ENCODE results near the gene PPP1R17. TPM values are rescaled to one million over a fixed set of nuclear protein-coding genes. Genes with fewer than 3 reads are reported as not detected.

PPP1R17 gene
- total and polyA plus RNA-seq, 2 of the 13 experiments (the other 11 are each of a cell fraction or from before 2014, with no cell fraction given) = not detected

DNA sequence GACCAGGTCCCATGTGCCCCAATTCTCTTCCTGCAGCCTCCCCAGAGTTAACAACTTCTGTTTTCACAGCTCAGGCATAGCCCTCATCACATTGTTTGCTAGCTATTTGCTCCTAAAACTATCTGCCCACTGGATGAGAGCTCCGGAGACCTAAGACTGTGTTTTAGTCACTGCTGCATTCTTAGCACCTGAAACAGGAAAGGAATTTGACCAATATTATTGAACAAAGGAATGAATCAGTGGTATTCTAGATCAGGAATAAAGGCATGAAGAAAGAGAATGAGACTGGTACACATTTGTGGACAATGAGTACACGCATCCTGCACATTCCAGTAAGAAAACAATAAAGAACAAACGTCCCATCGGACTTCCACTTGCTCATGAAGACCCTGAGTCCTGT lies 54.8 kb downstream of the PPP1R17 start (continued):
- no peak for TF ChIP-seq HNRNPLL (IDR thresholded peaks at IDR 0.05; ENCODE audit: low read depth, low read length, poor library complexity, severe bottlenecking)
- no peak for TF ChIP-seq NR3C1 (CRISPR knock-in tag; IDR thresholded peaks at IDR 0.05)
- no peak for TF ChIP-seq ZKSCAN5 (CRISPR knock-in tag; IDR thresholded peaks at IDR 0.05)
- TF ChIP-seq EZH2 (conservative IDR thresholded peaks at IDR 0.05; ENCODE audit: low read depth, low read length) = no peak
- no peak for TF ChIP-seq KDM5A (IDR thresholded peaks at IDR 0.05; ENCODE audit: borderline replicate concordance, low read length)

DNA sequence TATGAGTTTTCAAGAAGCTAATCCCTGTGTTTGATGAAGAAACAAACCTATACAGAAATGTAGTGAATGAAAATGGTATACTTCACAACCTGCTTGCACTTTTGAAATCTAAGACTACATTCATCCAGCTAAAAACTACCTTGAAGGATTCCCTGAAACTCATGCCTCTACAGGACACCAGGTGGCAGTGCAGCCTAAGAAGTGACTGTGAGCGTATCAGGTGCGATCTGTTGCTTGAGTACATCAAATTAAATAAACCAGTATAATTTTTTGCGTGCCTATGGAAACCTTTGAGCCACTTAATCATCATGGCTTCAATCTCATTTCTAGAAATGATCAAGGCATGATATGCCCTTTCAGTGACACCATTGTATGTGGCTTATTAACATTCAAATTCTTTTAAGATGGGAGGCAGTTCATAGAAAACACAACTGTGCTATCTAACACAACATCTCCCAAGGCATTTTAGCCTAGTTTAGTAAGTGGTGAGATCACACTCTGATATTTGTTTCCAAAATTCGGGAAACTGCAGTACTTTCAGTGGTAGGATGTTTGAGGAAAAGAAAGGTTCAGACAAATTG lies 57.4 kb downstream of the PPP1R17 start:
- Histone ChIP-seq H3K27me3 (ENCODE audit: control insufficient read depth in 1 of 2, insufficient read depth in 2 of 2, low read length in 2 of 2) (no peaks in the 10 kb centered on the region), H3K79me2 (ENCODE audit: insufficient read depth, low read length) (no peaks in the 10 kb centered on the region), H3K27ac (ENCODE audit: extremely low read length, insufficient read depth, low read length) (no peak overlapping the region), H3K9me3 (ENCODE audit: low read length) (no peaks in the 10 kb centered on the region), H3K4me2 (ENCODE audit: low read depth, low read length) (no peak overlapping the region), H2AFZ (ENCODE audit: low read length) (no peak overlapping the region), H3K36me3 (replicated peaks in 1 of 2; ENCODE audit: control insufficient read depth in 1 of 2, insufficient read depth in 2 of 2, low read length in 2 of 2) (no peaks in the 10 kb centered on the region), H3K4me1 (ENCODE audit: insufficient read depth, low read length) (no peaks in the 10 kb centered on the region), H3K4me3 (replicated peaks in 1 of 3; ENCODE audit: insufficient read depth in 1 of 3, low read depth in 2 of 3, low read length in 3 of 3) (no peak overlapping the region), H3K9ac (ENCODE audit: insufficient read depth, low read depth, low read length) (no peak overlapping the region), H4K20me1 (ENCODE audit: insufficient read depth, low read length) (no peaks in the 10 kb centered on the region)
- WGBS (ENCODE audit: low lambda C conversion rate) = 0% methylated on average over 4 of the region's 4 CpGs
- ChIA-PET POLR2A (no interaction called here), CTCF (ENCODE audit: low intra/inter-chr PET ratio, low total read pairs) (interaction anchor here (0.9 to 1.8 kb wide), 4 partner anchors 318 to 735 kb away, joined by 4 to 18 read pairs (median 6); no protein-coding TSS in a partner anchor)
- DNase-seq (ENCODE audit: low spot score) (peak; percentile 49), FAIRE-seq (peak; percentile 75), ATAC-seq (peak; percentile 75)
- intact Hi-C loops (cut with micrococcal nuclease; ENCODE audit: unreplicated experiment) (loop anchor here (1.0 to 2.0 kb wide), 5 partner anchors 318 to 735 kb away; no protein-coding TSS in a partner anchor), in situ Hi-C loops (cut with HindIII; ENCODE audit: extremely low pct_ligation_motif_present, low pct_unique_long_range_greater_than_20kb) (loop anchor here (5.0 to 25.0 kb wide), 3 partner anchors 463 to 757 kb away; no protein-coding TSS in a partner anchor)
- no TSS peak for BruUV-seq (replicated peaks)
- TF ChIP-seq, protein P1, sequence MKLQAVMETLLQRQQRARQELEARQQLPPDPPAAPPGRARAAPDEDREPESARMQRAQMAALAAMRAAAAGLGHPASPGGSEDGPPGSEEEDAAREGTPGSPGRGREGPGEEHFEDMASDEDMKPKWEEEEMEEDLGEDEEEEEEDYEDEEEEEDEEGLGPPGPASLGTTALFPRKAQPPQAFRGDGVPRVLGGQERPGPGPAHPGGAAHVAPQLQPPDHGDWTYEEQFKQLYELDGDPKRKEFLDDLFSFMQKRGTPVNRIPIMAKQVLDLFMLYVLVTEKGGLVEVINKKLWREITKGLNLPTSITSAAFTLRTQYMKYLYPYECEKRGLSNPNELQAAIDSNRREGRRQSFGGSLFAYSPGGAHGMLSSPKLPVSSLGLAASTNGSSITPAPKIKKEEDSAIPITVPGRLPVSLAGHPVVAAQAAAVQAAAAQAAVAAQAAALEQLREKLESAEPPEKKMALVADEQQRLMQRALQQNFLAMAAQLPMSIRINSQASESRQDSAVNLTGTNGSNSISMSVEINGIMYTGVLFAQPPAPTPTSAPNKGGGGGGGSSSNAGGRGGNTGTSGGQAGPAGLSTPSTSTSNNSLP (IDR thresholded peaks at IDR 0.05; ENCODE audit: low read depth, low read length) = 0 out of 2 replicates have a peak, but pooled peaks have one; percentile 46
- TF ChIP-seq ELF3 (CRISPR knock-in tag; IDR thresholded peaks at IDR 0.05) = no peak
- TF ChIP-seq ZNF333 (CRISPR knock-in tag; IDR thresholded peaks at IDR 0.05; ENCODE audit: borderline replicate concordance) = no peak
- TF ChIP-seq, protein P2, sequence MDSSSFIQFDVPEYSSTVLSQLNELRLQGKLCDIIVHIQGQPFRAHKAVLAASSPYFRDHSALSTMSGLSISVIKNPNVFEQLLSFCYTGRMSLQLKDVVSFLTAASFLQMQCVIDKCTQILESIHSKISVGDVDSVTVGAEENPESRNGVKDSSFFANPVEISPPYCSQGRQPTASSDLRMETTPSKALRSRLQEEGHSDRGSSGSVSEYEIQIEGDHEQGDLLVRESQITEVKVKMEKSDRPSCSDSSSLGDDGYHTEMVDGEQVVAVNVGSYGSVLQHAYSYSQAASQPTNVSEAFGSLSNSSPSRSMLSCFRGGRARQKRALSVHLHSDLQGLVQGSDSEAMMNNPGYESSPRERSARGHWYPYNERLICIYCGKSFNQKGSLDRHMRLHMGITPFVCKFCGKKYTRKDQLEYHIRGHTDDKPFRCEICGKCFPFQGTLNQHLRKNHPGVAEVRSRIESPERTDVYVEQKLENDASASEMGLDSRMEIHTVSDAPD (CRISPR knock-in tag; IDR thresholded peaks at IDR 0.05) = no peak
- no peak for TF ChIP-seq ZNF180 (CRISPR knock-in tag; IDR thresholded peaks at IDR 0.05; ENCODE audit: borderline replicate concordance, low read depth)
- peak; percentile 91 for TF ChIP-seq STAG1 (CRISPR knock-in tag; IDR thresholded peaks at IDR 0.05)
- TF ChIP-seq RAD21 (CRISPR knock-in tag; IDR thresholded peaks at IDR 0.05) = peak; percentile 47; the same call in 1 of the 2 replicates
- TF ChIP-seq, protein P3, sequence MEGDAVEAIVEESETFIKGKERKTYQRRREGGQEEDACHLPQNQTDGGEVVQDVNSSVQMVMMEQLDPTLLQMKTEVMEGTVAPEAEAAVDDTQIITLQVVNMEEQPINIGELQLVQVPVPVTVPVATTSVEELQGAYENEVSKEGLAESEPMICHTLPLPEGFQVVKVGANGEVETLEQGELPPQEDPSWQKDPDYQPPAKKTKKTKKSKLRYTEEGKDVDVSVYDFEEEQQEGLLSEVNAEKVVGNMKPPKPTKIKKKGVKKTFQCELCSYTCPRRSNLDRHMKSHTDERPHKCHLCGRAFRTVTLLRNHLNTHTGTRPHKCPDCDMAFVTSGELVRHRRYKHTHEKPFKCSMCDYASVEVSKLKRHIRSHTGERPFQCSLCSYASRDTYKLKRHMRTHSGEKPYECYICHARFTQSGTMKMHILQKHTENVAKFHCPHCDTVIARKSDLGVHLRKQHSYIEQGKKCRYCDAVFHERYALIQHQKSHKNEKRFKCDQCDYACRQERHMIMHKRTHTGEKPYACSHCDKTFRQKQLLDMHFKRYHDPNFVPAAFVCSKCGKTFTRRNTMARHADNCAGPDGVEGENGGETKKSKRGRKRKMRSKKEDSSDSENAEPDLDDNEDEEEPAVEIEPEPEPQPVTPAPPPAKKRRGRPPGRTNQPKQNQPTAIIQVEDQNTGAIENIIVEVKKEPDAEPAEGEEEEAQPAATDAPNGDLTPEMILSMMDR (CRISPR knock-in tag; IDR thresholded peaks at IDR 0.05) = peak; percentile 81
- TF ChIP-seq, protein P4, sequence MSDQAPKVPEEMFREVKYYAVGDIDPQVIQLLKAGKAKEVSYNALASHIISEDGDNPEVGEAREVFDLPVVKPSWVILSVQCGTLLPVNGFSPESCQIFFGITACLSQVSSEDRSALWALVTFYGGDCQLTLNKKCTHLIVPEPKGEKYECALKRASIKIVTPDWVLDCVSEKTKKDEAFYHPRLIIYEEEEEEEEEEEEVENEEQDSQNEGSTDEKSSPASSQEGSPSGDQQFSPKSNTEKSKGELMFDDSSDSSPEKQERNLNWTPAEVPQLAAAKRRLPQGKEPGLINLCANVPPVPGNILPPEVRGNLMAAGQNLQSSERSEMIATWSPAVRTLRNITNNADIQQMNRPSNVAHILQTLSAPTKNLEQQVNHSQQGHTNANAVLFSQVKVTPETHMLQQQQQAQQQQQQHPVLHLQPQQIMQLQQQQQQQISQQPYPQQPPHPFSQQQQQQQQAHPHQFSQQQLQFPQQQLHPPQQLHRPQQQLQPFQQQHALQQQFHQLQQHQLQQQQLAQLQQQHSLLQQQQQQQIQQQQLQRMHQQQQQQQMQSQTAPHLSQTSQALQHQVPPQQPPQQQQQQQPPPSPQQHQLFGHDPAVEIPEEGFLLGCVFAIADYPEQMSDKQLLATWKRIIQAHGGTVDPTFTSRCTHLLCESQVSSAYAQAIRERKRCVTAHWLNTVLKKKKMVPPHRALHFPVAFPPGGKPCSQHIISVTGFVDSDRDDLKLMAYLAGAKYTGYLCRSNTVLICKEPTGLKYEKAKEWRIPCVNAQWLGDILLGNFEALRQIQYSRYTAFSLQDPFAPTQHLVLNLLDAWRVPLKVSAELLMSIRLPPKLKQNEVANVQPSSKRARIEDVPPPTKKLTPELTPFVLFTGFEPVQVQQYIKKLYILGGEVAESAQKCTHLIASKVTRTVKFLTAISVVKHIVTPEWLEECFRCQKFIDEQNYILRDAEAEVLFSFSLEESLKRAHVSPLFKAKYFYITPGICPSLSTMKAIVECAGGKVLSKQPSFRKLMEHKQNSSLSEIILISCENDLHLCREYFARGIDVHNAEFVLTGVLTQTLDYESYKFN (CRISPR knock-in tag; conservative IDR thresholded peaks at IDR 0.05) = no peak
